ENCODE measurements around the gene CCL7.
A peak's percentile ranks its signal among the peaks of the same experiment; 100 is the strongest.

CCL7 gene

DNA sequence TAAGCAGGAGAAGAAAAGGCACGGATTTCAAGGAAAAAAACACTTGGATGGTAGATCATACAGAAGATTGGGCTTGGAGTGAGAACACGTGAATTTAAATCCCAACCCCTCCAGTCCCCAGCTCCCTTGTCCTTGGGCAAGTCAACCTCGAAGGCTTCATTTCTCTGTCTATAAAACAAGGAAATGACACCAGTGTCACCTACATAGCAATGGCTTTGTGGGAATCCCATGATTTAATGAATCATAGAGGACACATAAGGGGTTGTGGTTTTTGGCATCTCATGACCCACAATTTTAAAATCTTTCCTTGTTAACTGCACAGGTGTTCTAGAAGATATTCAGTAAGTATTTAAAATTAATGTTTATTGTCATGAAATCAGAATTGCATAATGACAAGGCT is 23.1 kb upstream of the CCL7 start:
- DNase-seq (ENCODE audit: low spot score), result no peak

GRCh38 chr17:34248511-34249024 is 21.5 kb upstream of the CCL7 start:
- peak; percentile 58 for DNase-seq (ENCODE audit: low spot score)

- no peak for DNase-seq (ENCODE audit: low spot score)
Observed at GRCh38 chr17:34249061-34249460, 21.0 kb upstream of the CCL7 start.

DNA sequence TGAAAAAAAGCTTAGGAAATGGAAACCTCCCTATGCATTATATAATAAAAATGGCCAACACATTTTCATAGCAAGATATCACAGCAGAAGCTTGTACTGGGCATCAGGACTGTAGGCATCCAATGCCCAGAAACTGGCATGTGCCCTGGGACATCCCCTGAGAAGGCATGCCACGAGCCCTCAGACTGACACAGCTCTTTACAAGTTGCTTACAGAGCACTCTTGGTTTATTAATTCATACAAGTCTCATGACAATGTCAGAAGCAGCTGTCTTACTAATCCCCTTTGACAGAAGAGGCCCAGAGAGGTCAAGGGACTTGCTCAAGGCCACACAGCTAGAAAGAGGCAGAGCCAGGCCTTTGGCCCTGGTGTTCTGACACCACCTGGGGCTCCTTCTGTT is 20.5 kb upstream of the CCL7 start:
- no peak for DNase-seq (ENCODE audit: low spot score)

DNA sequence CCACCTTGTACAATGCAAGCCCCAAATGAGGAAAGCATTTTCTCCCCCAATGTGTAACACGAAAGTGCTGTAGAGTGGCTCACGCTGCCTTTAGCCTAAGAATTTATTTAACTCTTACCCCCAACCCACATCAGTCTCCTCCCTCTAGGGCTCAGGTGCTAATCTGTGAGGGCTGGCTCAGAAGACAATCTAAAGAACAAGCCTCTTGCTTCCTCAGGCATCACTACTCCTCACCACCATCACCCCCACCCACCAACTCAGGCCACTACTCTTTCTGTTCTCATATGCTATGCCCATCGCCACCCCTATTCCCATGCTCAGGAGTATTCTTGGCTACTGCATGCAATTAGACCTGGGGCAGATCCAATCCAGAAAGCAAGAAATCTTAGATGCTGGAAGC is 18.8 kb upstream of the CCL7 start:
- DNase-seq (ENCODE audit: low spot score), result no peak

DNA sequence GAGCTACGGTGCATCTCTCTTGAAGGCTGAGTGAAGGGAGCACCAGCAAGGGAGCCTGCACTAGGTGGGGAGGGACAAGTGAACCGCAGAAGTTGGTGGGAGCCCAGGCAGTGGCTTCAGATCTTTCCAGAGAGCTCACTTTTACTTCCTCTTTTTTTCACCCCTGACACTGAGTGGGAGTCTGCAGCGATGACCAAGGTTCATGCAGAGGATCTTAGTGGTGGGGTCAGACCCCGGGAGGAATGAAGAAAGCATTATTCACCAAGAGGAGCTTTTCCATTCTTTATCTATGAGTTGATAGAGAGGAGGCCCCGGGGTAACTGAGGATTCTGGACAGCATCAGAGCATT is 18.0 kb upstream of the CCL7 start:
- DNase-seq (ENCODE audit: low spot score), result no peak

DNA sequence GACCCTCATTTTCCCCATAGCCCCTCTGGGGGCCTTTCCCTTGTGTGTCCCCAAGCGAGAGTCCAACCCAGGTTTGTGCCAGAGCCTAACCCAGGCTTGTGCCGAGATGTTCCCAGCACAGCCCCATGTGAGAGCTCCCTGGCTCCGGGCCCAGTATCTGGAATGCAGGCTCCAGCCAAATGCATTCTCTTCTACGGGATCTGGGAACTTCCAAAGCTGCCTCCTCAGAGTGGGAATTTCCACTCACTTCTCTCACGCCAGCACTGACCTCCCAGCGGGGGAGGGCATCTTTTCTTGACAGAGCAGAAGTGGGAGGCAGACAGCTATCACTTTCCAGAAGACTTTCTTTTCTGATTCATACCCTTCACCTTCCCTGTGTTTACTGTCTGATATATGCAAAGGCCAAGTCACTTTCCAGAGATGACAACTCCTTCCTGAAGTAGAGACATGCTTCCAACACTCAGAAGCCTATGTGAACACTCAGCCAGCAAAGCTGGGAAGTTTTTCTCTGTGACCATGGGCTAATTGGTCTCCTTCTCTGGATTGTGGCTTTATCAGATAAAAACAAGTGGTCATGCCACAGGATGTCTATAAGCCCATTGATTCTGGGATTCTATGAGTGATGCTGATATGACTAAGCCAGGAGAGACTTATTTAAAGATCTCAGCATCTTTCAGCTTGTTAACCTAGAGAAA is 17.4 kb upstream of the CCL7 start:
- DNase-seq (ENCODE audit: low spot score), result peak; percentile 81

DNA sequence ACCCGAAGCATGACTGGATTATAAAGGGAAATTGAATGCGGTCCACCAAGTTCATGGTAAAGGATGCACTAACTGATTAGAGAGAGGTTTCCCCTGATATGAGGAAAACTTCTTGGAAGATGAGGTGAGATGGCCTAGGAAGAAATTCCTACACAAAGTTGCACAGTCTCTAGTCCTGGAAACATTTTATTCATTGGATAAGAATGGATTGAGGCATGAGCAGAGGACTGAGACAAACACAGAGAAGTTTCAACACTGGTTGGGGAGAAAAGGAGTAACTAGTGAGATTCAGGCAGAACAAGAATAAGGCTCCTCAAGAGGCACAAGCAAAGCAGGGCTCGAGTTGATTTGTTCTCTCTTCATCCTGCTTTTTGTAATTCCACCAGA is 16.9 kb upstream of the CCL7 start:
- no peak for DNase-seq (ENCODE audit: low spot score)

DNA sequence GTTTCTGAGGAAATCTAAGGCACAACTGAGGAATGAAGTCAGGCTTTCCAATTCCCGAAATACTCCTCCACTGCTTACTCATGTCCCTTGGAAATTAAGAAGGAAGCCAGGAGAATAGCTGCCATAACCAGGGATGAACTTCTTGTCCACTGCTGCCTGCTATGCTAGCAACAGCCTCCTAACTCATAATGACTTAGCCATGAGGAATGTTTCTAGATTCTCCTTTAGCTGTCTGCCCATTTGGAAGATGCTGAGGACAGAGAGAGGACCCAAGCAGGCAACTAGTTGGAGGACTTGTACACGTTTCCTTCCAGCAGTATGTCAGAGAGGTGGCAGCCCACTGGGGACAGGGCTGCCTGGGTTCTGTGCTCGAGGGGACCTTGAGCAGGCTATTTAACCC is 15.9 kb upstream of the CCL7 start:
- DNase-seq (ENCODE audit: low spot score), result peak; percentile 47

- DNase-seq (ENCODE audit: low spot score), result peak; percentile 62
Observed at GRCh38 chr17:34254651-34255380, 15.2 kb upstream of the CCL7 start, which contains the start of gene CCL2. Gene CCL2, plus strand, starts transcription at chr17:34255285. Its CDS starts 65 bp downstream, at chr17:34255350.

GRCh38 chr17:34255381-34255732 is 14.7 kb upstream of the CCL7 start:
- no peak for DNase-seq (ENCODE audit: low spot score)

- no peak for DNase-seq (ENCODE audit: low spot score)
Observed at GRCh38 chr17:34255841-34256240, 14.2 kb upstream of the CCL7 start.

DNA sequence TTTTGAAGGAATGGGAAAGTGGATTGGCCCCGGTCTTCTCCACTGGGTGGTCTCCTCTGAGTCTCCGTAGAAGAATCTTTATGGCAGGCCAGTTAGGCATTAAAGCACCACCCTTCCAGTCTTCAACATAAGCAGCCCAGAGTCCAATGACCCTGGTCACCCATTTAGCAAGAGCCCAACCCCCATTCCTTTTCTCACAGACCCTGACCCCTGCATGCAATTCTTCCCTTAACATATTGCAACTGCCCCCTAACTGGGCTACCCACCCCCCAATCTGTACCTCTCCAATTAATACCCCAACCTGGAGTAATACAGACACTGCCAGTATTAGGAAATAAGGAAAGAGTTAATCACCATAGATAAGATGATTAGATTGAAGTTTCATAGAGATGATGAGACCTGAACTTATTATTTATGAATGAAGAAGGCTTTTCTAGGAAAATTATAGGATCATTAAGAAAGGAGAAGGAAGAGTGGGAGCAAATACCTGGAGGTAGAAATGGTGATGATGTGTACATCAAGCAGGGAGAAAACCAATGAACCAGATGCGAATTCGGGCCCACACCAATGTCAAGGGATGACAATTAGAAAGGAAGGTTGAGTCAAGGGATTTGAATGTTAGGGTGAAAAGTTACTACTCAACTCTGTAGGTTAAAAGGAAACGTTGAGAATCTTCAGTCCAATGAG is 12.6 kb upstream of the CCL7 start:
- DNase-seq (ENCODE audit: low spot score), result no peak

DNA sequence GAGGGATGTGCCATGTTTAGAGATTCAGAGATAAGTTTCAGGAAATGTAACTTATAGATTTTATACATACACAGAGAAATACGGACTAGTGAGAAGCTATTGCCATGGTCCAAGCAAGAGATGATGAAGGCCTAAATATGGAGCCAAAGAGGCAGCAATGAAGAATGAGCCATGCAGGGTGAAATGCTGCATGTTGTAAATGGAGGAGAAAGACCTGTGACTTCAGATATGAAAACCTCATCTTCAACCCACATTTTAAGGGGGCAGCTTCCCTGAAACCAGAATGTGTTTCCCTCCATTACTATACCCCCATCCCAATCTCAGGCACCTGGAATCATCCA is 12.1 kb upstream of the CCL7 start:
- no peak for DNase-seq (ENCODE audit: low spot score)

DNA sequence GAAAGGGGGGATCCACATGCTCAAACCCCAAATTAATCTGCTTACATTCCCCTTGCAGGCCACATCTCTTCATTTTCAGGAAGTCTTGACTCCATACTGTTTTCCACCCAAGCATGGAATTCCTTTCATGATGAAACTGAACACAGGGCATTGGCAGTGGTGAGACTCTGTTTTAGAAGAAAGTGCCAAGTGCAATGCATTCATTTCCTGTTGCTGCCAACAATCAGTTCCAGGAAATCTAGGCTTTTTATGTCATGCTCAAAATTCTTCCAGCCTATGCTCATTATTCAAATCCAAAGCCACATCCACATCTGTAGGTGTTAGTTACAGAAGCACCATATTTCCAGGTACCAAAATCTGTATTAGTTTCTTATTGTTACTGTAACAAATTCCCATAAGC is 10.9 kb upstream of the CCL7 start:
- DNase-seq (ENCODE audit: low spot score), result no peak

DNA sequence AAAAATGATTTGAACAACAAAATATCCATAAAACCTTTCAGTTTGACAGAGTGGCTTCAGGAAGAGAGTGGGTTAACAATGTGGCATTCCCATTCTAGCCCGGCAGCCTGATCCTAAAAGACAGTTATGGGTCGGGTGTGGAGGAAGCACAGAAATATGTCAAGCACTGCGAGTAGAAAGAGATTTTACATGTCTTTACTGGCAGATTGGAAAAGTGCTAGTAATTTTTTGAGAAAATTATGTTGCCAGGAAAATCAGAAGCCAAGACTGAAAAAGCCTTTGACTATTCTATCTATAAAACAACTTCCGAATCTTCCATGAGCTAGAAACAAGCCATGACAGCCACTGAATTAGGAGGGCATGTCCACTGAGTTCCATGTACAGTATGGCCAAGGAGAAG is 9.2 kb upstream of the CCL7 start:
- no peak for DNase-seq (ENCODE audit: low spot score)

DNA sequence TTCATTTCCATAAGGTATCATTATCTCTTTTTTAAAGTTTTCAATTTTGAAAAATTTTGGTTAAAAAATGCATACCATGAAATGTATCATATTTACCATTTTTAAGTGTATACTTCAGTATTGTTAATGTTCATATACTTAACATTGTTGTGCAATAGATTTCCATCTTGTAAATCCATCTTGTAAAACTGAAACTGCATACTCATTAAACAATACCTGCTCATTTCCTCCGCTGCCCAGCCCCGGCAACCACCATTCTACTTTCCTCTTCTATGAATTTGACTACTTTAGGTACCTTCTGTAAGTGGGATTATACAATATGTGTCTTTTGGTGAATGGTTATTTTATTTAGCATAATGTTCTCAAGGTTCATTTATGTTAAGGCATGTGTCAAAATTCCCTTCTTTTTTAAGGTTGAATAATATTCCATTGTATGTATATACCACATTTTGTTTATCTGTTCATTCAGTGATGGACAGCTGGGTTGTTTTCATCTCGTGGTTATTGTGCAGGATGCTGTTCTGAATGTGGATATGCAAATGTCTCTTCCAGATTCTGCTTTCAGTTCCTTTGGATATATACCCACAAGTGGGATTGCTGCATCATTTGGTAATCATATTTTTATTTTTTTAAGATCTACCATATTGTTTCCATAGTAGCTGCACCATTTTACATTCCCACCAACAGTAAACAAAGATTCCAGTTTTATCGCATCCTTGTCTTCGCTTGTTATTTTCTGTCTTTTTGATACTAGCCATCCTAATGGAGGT is 8.3 kb upstream of the CCL7 start:
- DNase-seq (ENCODE audit: low spot score), result no peak

- no peak for DNase-seq (ENCODE audit: low spot score)
Observed at GRCh38 chr17:34265711-34266110, 4.3 kb upstream of the CCL7 start.

GRCh38 chr17:34275881-34276280 is 5.9 kb downstream of the CCL7 start:
- peak; percentile 59 for DNase-seq (ENCODE audit: low spot score)

- no peak for DNase-seq (ENCODE audit: low spot score)
Observed at GRCh38 chr17:34276826-34277225, 6.8 kb downstream of the CCL7 start.

DNA sequence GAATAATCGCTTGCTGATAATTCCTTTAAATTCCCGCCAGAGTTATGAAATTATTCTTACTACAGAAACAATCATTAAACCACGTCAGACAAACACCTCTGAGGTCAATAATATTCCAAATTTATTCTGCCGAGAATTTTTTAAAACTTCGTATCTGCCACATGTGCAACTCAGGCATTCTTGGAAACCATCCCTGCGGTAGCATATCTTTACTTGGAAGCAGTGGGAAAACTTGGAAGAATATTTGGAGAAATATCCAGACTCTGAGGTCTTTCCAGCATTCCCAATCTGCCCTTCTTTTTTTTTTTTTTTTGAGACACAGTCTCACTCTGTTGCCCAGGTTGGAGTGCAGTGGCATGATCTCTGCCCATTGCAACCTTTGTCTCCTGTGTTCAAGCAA is 13.6 kb downstream of the CCL7 start:
- DNase-seq (ENCODE audit: low spot score), result no peak

- DNase-seq (ENCODE audit: low spot score), result no peak
Observed at GRCh38 chr17:34285286-34285792, 15.3 kb downstream of the CCL7 start, which contains the start of gene CCL11. Gene CCL11, plus strand, starts transcription at chr17:34285742. Its CDS starts 67 bp downstream, at chr17:34285809.

Data from AG08396 (cell line).